ENCODE measurements around the gene RAB8B. TPM values are rescaled to one million over a fixed set of nuclear protein-coding genes. Genes with fewer than 3 reads are reported as not detected.

Gene RAB8B
- total RNA-seq, 4 donors from 2014 or later, result 11.0 to 12.9 (median 12.5) TPM

DNA sequence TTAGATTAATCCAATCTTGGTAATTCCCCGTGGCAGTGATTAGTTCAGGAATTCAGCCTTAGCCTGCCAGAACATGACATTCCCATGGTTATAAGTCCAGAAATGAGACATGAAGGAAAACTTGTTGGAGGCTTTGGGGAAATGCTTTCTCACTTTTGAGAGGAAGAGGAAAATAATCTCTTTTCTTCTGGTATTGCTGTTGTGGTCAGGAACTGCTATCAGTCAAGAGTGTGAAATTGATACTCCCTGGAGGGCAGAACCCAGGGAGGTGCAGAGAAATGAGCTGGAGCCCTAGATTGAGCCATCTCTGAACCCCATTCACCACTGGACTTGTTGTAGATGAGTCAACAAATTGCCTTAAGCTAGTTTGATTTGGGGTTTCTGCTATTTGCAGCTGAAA, 49.4 kb downstream of the RAB8B start:
- Histone ChIP-seq H3K4me3 (no peak overlapping the region), H3K27me3 (no peaks in the 10 kb centered on the region), H3K4me1 (peaks cover 58% of the 10 kb centered on the region), H3K36me3 (no peaks in the 10 kb centered on the region), H3K9me3 (no peaks in the 10 kb centered on the region), H3K27ac (peak overlapping the region; percentile 35)
- WGBS, result 0% methylated on average over 1 of the region's 1 CpG
- TF ChIP-seq POLR2A (IDR thresholded peaks at IDR 0.05), result no peak
- TF ChIP-seq, protein P1, sequence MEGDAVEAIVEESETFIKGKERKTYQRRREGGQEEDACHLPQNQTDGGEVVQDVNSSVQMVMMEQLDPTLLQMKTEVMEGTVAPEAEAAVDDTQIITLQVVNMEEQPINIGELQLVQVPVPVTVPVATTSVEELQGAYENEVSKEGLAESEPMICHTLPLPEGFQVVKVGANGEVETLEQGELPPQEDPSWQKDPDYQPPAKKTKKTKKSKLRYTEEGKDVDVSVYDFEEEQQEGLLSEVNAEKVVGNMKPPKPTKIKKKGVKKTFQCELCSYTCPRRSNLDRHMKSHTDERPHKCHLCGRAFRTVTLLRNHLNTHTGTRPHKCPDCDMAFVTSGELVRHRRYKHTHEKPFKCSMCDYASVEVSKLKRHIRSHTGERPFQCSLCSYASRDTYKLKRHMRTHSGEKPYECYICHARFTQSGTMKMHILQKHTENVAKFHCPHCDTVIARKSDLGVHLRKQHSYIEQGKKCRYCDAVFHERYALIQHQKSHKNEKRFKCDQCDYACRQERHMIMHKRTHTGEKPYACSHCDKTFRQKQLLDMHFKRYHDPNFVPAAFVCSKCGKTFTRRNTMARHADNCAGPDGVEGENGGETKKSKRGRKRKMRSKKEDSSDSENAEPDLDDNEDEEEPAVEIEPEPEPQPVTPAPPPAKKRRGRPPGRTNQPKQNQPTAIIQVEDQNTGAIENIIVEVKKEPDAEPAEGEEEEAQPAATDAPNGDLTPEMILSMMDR (IDR thresholded peaks at IDR 0.05), result no peak
- TF ChIP-seq EP300 (IDR thresholded peaks at IDR 0.05), result no peak
- TF ChIP-seq POLR2AphosphoS5 (IDR thresholded peaks at IDR 0.05), result no peak
- DNase-seq (ENCODE audit: low spot score in 2 of 2), result no peak

DNA sequence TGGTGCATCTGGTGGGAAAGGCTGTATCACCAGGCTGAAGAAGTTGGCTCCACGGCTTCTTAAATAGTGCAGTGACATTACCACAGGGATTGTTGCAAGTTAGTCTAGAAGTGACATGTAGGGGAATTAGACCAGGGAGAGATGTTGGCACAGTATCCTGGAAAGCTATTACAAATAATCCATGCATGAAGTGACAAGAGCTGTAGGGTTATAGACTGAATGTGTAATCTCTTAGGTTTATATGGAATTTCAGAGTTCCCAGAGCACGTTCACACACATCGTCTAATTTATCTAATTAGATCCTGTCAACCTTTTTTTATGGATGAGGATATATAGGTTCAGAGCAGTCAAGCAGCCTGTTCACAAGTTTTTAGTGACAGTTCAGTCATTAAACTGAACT, 50.7 kb downstream of the RAB8B start:
- Histone ChIP-seq H3K4me3 (no peak overlapping the region), H3K27me3 (no peaks in the 10 kb centered on the region), H3K27ac (no peak overlapping the region), H3K9me3 (no peaks in the 10 kb centered on the region), H3K4me1 (peaks cover 58% of the 10 kb centered on the region), H3K36me3 (no peaks in the 10 kb centered on the region)
- TF ChIP-seq POLR2AphosphoS5 (IDR thresholded peaks at IDR 0.05) (no peak), EP300 (IDR thresholded peaks at IDR 0.05) (no peak), POLR2A (IDR thresholded peaks at IDR 0.05) (no peak)
- TF ChIP-seq, protein P1 (IDR thresholded peaks at IDR 0.05), result no peak
- no peak for DNase-seq (ENCODE audit: low spot score in 2 of 2)
- WGBS, result 57% methylated on average over 3 of the region's 3 CpGs

DNA sequence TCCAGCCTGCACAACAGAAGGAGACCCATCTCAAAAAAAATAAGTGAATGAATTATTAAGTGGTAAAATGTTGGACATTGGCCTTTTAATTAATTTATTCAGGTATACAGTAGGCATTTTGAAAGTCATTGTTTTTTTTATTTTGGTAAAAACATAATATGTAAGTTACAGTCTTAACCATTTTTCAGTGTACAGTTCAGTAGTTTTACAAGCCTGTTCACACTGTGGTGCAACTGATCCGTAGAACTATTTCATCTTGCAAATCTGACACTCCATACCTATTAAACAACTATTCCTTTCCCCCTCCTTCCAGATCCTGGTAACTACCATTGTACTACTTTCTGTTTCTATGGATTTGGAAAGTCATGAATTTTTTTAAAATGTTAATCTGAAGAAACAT, 51.9 kb downstream of the RAB8B start:
- 94% methylated on average over 1 of the region's 1 CpG for WGBS
- no peak overlapping the region for H3K27ac ChIP-seq

DNA sequence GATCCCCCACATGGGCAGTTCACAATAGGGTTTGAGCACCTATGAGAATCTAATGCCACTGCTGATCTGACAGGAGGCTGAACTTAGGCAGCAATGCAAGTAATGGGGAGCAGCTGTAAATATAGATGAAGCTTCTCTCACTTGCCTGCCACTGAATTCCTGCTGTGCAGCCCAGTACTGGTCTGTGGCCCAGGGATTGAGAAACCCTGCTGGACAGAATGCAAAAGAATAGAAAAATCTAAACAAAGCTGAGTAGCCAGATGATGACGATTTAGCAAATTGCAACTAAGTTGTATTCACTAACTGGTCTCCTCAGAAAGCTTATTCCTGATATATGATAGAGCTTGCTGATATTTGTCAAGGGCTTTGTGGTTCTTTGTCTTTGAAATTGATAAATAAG, 53.7 kb downstream of the RAB8B start:
- WGBS, result 83% methylated on average over 1 of the region's 1 CpG
- TF ChIP-seq POLR2A (IDR thresholded peaks at IDR 0.05) (no peak), EP300 (IDR thresholded peaks at IDR 0.05) (no peak), POLR2AphosphoS5 (IDR thresholded peaks at IDR 0.05) (no peak)
- TF ChIP-seq, protein P1 (IDR thresholded peaks at IDR 0.05), result no peak
- Histone ChIP-seq H3K27ac (peak overlapping the region; percentile 64), H3K9me3 (no peaks in the 10 kb centered on the region), H3K27me3 (no peaks in the 10 kb centered on the region), H3K36me3 (peaks cover 4% of the 10 kb centered on the region), H3K4me1 (peaks cover 66% of the 10 kb centered on the region), H3K4me3 (no peak overlapping the region)
- no peak for DNase-seq (ENCODE audit: low spot score in 2 of 2)

More for the DNA sequence above, 51.9 kb downstream of the RAB8B start:
- H3K9me3 ChIP-seq, result no peaks in the 10 kb centered on the region
- no peak for DNase-seq (ENCODE audit: low spot score in 2 of 2)
- TF ChIP-seq POLR2A (IDR thresholded peaks at IDR 0.05) (no peak), POLR2AphosphoS5 (IDR thresholded peaks at IDR 0.05) (no peak), EP300 (IDR thresholded peaks at IDR 0.05) (no peak)
- TF ChIP-seq, protein P1 (IDR thresholded peaks at IDR 0.05), result no peak
- peaks cover 58% of the 10 kb centered on the region for H3K4me1 ChIP-seq
- H3K27me3 ChIP-seq, result no peaks in the 10 kb centered on the region
- H3K4me3 ChIP-seq, result no peak overlapping the region
- H3K36me3 ChIP-seq, result no peaks in the 10 kb centered on the region

DNA sequence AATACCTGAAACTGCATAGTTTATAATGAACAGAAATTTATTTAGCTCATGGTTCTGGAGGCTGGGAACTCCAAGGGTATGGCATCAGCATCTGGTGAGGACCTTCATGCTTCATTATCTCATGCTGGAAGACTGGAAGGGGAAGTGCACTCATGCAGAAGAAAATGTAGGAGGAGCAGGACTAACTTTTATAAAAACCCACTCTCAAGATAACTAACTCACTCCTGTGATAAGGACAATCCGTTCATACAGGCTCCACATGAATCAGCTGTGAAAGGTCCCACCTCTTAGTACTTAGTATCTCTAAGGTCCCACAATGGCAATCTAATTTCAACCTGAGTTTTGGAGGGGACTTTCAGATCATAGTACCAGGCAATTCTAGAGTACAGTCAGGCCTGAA, 54.4 kb downstream of the RAB8B start:
- peaks cover 61% of the 10 kb centered on the region for H3K4me1 ChIP-seq
- H3K27me3 ChIP-seq, result no peaks in the 10 kb centered on the region
- H3K27ac ChIP-seq, result peak overlapping the region; percentile 64
- no peak overlapping the region for H3K4me3 ChIP-seq
- H3K9me3 ChIP-seq, result no peaks in the 10 kb centered on the region
- peaks cover 4% of the 10 kb centered on the region for H3K36me3 ChIP-seq
- DNase-seq (ENCODE audit: low spot score in 2 of 2), result no peak
- TF ChIP-seq, protein P1 (IDR thresholded peaks at IDR 0.05), result no peak
- TF ChIP-seq EP300 (IDR thresholded peaks at IDR 0.05) (no peak), POLR2A (IDR thresholded peaks at IDR 0.05) (no peak), POLR2AphosphoS5 (IDR thresholded peaks at IDR 0.05) (no peak)
- 83% methylated on average over 1 of the region's 1 CpG for WGBS

Measured in suprapubic skin (tissue), 4 donors.